ENCODE results near the gene XXYLT1. TPM values are rescaled to one million over a fixed set of nuclear protein-coding genes. Genes with fewer than 3 reads are reported as not detected.

Gene XXYLT1
- total and polyA plus RNA-seq, 2 of the 8 experiments (the other 6 are each of a cell fraction or from before 2014, with no cell fraction given), result 18.9 to 23.8 TPM

DNA sequence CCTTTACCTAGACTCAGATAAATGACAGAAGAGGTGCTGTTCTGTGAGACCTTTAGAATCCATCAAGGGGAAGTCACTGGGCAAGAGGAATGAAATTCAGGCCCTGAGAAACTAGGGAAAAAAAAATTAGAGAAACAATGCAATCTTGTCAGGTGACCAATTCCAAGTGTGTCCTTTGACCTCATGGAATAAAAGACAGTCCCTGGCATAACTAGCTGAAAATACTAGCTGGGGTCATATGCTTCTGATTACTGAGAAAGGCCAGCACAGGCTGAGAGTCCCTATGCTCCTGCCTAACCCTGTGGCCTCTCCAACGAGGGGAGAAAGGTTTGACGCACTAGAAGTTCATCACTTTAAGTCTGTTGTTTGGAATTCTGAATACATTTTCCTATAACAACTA, 167.3 kb downstream of the XXYLT1 start:
- Histone ChIP-seq H3K23me2 (ENCODE audit: low read depth, low read length) (no peaks in the 10 kb centered on the region), H3K79me2 (ENCODE audit: control insufficient read depth in 1 of 2, insufficient read depth in 2 of 2, low read length in 2 of 2) (no peaks in the 10 kb centered on the region), H4K20me1 (replicated peaks in 1 of 2; ENCODE audit: control insufficient read depth in 1 of 2, insufficient read depth in 2 of 2, low read length in 2 of 2) (no peaks in the 10 kb centered on the region), H2AK5ac (ENCODE audit: low read depth, low read length) (no peak overlapping the region), H3K79me1 (ENCODE audit: low read depth, low read length) (no peaks in the 10 kb centered on the region), H3K27ac (ENCODE audit: low read depth, low read length) (no peak overlapping the region), H2BK12ac (ENCODE audit: low read depth, low read length) (no peak overlapping the region), H3K27me3 (replicated peaks in 1 of 4; ENCODE audit: control insufficient read depth in 3 of 4, extremely low read depth in 1 of 4, insufficient read depth in 3 of 4, low read length in 3 of 4) (no peaks in the 10 kb centered on the region), H4K8ac (ENCODE audit: extremely low read depth, insufficient read depth, low read length) (no peak overlapping the region), H2BK15ac (ENCODE audit: low read length) (no peak overlapping the region), H3K4ac (replicated peaks; ENCODE audit: insufficient read length, low read depth, low read length) (no peak overlapping the region), H2BK20ac (ENCODE audit: low read length) (no peak overlapping the region), H3K4me2 (ENCODE audit: insufficient read depth in 1 of 2, low read depth in 2 of 2, low read length in 2 of 2) (no peak overlapping the region), H3K4me1 (replicated peaks in 1 of 4; ENCODE audit: control insufficient read depth in 3 of 4, insufficient read depth in 4 of 4, low read length in 3 of 4) (peaks cover 2 to 4% (median 2%) of the 10 kb centered on the region in 4 experiments; a peak in 4 of 7 replicates), H3K56ac (replicated peaks; ENCODE audit: insufficient read length, low read depth, low read length) (no peak overlapping the region), H2AFZ (ENCODE audit: low read length) (no peak overlapping the region), H3K23ac (ENCODE audit: insufficient read length) (no peak overlapping the region), H4K91ac (replicated peaks; ENCODE audit: insufficient read length, low read length) (no peak overlapping the region), H3K9me3 (ENCODE audit: insufficient read depth in 2 of 2, low read depth in 1 of 2, low read length in 1 of 2) (no peaks in the 10 kb centered on the region), H3K9ac (replicated peaks in 1 of 4; ENCODE audit: extremely low read depth in 1 of 4, low read depth in 3 of 4, low read length in 3 of 4) (no peak overlapping the region), H3K18ac (ENCODE audit: extremely low read depth, low read length) (no peak overlapping the region), H3K4me3 (ENCODE audit: extremely low read depth in 1 of 4, insufficient read depth in 2 of 4, low read depth in 3 of 4, low read length in 4 of 4) (no peak overlapping the region), H4K5ac (ENCODE audit: insufficient read length, low read depth, low read length) (no peak overlapping the region), H2BK5ac (ENCODE audit: low read depth, low read length) (no peak overlapping the region), H3K14ac (ENCODE audit: insufficient read length) (no peak overlapping the region), H2BK120ac (replicated peaks; ENCODE audit: low read depth, low read length) (no peak overlapping the region), H3K36me3 (ENCODE audit: control insufficient read depth in 2 of 4, insufficient read depth in 4 of 4, low read length in 3 of 4) (no peaks in the 10 kb centered on the region)
- FAIRE-seq (no peak), DNase-seq (ENCODE audit: low read depth in 1 of 2, low spot score in 2 of 2) (no peak)
- WGBS, 2 experiments (ENCODE audit: extremely low coverage in 1 of 2, insufficient coverage in 1 of 2, insufficient read length in 1 of 2, insufficient replicate concordance in 2 of 2, low coverage in 1 of 2, low lambda C conversion rate in 2 of 2, missing lambda C conversion rate in 1 of 2), result 88% methylated on average over 2 of the region's 2 CpGs; no CpG with 5 or more reads in 1 of the 2 experiments
- TF ChIP-seq BRCA1 (IDR thresholded peaks at IDR 0.05; ENCODE audit: low read depth, low read length) (no peak), POLR2A (IDR thresholded peaks at IDR 0.05; ENCODE audit: control extremely low read depth in 1 of 2, low read depth in 2 of 2, low read length in 2 of 2) (no peak), NANOG (IDR thresholded peaks at IDR 0.05; ENCODE audit: insufficient read depth, low read depth, low read length, poor library complexity, severe bottlenecking) (no peak)
- TF ChIP-seq, protein P1, sequence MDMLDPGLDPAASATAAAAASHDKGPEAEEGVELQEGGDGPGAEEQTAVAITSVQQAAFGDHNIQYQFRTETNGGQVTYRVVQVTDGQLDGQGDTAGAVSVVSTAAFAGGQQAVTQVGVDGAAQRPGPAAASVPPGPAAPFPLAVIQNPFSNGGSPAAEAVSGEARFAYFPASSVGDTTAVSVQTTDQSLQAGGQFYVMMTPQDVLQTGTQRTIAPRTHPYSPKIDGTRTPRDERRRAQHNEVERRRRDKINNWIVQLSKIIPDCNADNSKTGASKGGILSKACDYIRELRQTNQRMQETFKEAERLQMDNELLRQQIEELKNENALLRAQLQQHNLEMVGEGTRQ (IDR thresholded peaks at IDR 0.05; ENCODE audit: low read length), result no peak
- TF ChIP-seq, protein P2, sequence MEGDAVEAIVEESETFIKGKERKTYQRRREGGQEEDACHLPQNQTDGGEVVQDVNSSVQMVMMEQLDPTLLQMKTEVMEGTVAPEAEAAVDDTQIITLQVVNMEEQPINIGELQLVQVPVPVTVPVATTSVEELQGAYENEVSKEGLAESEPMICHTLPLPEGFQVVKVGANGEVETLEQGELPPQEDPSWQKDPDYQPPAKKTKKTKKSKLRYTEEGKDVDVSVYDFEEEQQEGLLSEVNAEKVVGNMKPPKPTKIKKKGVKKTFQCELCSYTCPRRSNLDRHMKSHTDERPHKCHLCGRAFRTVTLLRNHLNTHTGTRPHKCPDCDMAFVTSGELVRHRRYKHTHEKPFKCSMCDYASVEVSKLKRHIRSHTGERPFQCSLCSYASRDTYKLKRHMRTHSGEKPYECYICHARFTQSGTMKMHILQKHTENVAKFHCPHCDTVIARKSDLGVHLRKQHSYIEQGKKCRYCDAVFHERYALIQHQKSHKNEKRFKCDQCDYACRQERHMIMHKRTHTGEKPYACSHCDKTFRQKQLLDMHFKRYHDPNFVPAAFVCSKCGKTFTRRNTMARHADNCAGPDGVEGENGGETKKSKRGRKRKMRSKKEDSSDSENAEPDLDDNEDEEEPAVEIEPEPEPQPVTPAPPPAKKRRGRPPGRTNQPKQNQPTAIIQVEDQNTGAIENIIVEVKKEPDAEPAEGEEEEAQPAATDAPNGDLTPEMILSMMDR (IDR thresholded peaks at IDR 0.05; ENCODE audit: control extremely low read depth in 1 of 3, insufficient read depth in 1 of 3, low read depth in 1 of 3, low read length in 3 of 3), result no peak
- CTCF ChIA-PET (ENCODE audit: partially characterized antibody), result interaction anchor here (1.2 to 1.6 kb wide), 4 partner anchors 8 to 104 kb away, joined by 3 to 7 read pairs (median 6); no protein-coding TSS in a partner anchor
- POLR2A ChIA-PET (ENCODE audit: partially characterized antibody), result no interaction called here
